Lower leg skin (tissue), 4 donors: ENCODE measurements around the gene TUT7. TPM values are rescaled to one million over a fixed set of nuclear protein-coding genes. Genes with fewer than 3 reads are reported as not detected.

Source experiments
- DNase-seq, 2 donors: peaks; one replicate each; pipeline ENCODE4 v3.0.0-alpha.2; 2019; ENCODE audit warnings: low spot score in 2 of 2
- H3K4me3 ChIP-seq: fragments of 200-600 bp; sonication (generic); 2 replicates; pipeline ENCODE4 v1.5.1; 2017; ENCODE audit warnings: mild to moderate bottlenecking, low read depth; ENCODE audit not compliant: poor library complexity, severe bottlenecking
- POLR2A ChIP-seq, 2 donors: fragments of 450-650 bp; IDR thresholded peaks; one replicate each; pipeline ENCODE4 v1.6.1; 2016 to 2017; ENCODE audit warnings: antibody characterized with exemption in 2 of 2, mild to moderate bottlenecking in 1 of 2, moderate library complexity in 1 of 2
- WGBS, 2 donors: methylation state at CpG; one replicate each; pipeline ENCODE4 v1.1.5; 2018; 5-methylcytosine and 5-hydroxymethylcytosine counted together
- intact Hi-C: fragments of 100-400 bp; cut with DNase I; formaldehyde crosslinking; loops from one replicate; pipeline ENCODE4 v1.15.0; 2023; ENCODE audit warnings: low total_unique reads
- total RNA-seq, 4 donors: library from RNA; depleted of rRNA; stranded (reverse); fragments of >200 nt; gene quantifications; one replicate each; pipeline ENCODE4 v1.1.0, GENCODE V29; 2016
- TF ChIP-seq, protein P1 (sequence below), 3 donors: fragments of 450-650 bp; IDR thresholded peaks; one replicate each; pipeline ENCODE4 v1.5.1; 2016; ENCODE audit warnings: antibody characterized with exemption in 3 of 3, mild to moderate bottlenecking in 3 of 3, moderate library complexity in 2 of 3

Gene TUT7
- total RNA-seq, 4 donors from 2014 or later, result 75.9 to 132 (median 89.5) TPM

- intact Hi-C loops, result no loop called here
- whole genome bisulfite sequencing, 2 donors, result 0% methylated on average over 40 to 42 of the region's 101 CpGs
- H3K4me3 ChIP-seq, result peak within 1 kb of the TSS; percentile 87
- TF ChIP-seq, protein P1, sequence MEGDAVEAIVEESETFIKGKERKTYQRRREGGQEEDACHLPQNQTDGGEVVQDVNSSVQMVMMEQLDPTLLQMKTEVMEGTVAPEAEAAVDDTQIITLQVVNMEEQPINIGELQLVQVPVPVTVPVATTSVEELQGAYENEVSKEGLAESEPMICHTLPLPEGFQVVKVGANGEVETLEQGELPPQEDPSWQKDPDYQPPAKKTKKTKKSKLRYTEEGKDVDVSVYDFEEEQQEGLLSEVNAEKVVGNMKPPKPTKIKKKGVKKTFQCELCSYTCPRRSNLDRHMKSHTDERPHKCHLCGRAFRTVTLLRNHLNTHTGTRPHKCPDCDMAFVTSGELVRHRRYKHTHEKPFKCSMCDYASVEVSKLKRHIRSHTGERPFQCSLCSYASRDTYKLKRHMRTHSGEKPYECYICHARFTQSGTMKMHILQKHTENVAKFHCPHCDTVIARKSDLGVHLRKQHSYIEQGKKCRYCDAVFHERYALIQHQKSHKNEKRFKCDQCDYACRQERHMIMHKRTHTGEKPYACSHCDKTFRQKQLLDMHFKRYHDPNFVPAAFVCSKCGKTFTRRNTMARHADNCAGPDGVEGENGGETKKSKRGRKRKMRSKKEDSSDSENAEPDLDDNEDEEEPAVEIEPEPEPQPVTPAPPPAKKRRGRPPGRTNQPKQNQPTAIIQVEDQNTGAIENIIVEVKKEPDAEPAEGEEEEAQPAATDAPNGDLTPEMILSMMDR (IDR thresholded peaks at IDR 0.05), result no peak
- peak in 1 of 2 donors; percentile 77 for TF ChIP-seq POLR2A (IDR thresholded peaks at IDR 0.05)
- DNase-seq, result peak; percentile 96 to 99
These were observed 71.9 kb downstream of the TUT7 start, which contains the start of gene ISCA1 for GRCh38 chr9:86282077-86282978. TSS of gene ISCA1 (minus strand) at chr9:86282538. CDS start at chr9:86282458, 80 bp downstream.

DNA sequence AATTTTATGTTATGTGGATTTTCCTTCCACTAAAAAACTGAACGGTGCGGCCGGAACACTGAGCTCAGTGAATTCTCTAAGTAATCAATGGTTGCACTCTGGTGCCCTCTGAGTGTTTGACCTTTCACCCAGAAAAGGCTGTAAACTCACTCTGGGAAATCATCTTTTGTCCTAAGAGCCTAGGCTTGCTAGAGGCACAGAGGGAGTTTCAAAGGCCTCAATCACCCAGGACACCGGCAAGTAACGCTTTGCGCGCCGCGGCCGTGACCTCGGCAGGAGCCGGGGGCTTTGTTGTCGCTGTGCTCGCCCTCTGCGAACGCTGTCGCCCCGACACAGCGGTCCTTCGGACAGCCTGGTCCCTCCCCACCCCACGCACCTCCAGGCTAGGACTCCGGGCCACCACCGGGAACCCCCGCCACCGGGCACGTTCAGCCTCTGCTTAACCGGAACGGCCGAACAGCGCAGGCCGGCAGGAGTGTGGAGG is 72.6 kb downstream of the TUT7 start:
- H3K4me3 ChIP-seq, result peak overlapping the region; percentile 87
- WGBS, 2 donors, result 0 to 1% methylated on average over 5 to 20 of the region's 31 CpGs
- intact Hi-C loops, result no loop called here
- TF ChIP-seq, protein P1 (IDR thresholded peaks at IDR 0.05), result no peak
- no peak for TF ChIP-seq POLR2A (IDR thresholded peaks at IDR 0.05)
- no peak for DNase-seq

DNA sequence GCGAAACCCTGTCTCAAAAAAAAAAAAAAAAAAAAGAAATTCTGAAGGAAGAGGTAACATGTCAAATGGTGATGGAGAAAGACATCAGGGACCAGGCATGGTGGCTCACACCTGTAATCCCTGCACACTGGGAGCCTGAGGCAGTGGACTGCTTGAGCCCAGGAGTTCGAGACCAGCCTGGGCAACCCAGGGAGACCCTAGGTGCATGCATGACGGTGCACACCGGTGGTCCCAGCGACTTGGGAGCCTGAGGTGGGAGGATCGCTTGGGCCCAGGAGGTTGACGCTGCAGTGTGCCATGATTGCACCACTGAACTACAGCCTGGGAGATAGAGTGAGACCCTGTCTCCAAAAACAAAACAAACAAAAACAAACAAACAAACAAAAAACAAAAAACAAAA is 73.6 kb downstream of the TUT7 start:
- no peak for TF ChIP-seq POLR2A (IDR thresholded peaks at IDR 0.05)
- TF ChIP-seq, protein P1 (IDR thresholded peaks at IDR 0.05), result no peak
- 90 to 96% methylated on average over 7 of the region's 7 CpGs for WGBS, 2 donors
- H3K4me3 ChIP-seq, result no peak overlapping the region
- intact Hi-C loops, result no loop called here
- no peak for DNase-seq

GRCh38 chr9:86279839-86280238 is 74.4 kb downstream of the TUT7 start:
- H3K4me3 ChIP-seq, result no peak overlapping the region
- no peak for TF ChIP-seq POLR2A (IDR thresholded peaks at IDR 0.05)
- TF ChIP-seq, protein P1 (IDR thresholded peaks at IDR 0.05), result no peak
- 95 to 97% methylated on average over 3 of the region's 3 CpGs for WGBS, 2 donors
- no peak for DNase-seq
- intact Hi-C loops, result no loop called here

DNA sequence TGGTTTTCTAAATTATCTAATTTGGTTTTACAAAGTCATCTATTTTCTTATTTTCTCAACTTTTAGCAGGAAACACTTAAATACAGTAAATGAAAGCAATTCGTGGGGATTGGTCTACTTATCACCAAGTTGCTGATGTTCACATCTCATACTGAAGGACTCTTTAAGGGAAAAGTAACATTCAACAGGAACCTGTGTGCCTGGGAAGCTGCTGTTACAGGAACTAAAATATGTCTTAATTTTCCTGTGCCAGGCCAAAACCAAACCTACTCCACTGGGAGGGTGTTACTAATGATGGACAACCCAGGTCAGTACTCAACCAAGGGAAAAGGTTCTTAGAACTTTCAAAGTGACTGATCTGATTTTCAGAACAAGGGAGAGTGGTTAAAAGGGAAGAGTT is 77.1 kb downstream of the TUT7 start:
- intact Hi-C loops, result no loop called here
- H3K4me3 ChIP-seq, result no peak overlapping the region
- 60 to 66% methylated on average over 1 of the region's 1 CpG for WGBS, 2 donors
- TF ChIP-seq, protein P1 (IDR thresholded peaks at IDR 0.05), result no peak
- no peak for TF ChIP-seq POLR2A (IDR thresholded peaks at IDR 0.05)
- no peak for DNase-seq
